GM19328 (cell line): ENCODE measurements around the gene CT47C1.
"Not testable (repeated sequence)": the region's sequence is repeated elsewhere in the genome, so short reads cannot be mapped to it uniquely, and the experiment has no call there.

ENCODE experiments used
- ATAC-seq: cut with Tn5 transposase; IDR thresholded peaks from one replicate; pipeline ENCODE4 v1.9.1; 2021; ENCODE audit warnings: mild to moderate bottlenecking, moderate library complexity; ENCODE audit not compliant: unreplicated experiment

CT47C1 gene

GRCh38 chrX:119072744-119073143, at the start of gene CT47C1:
TSS of gene CT47C1 (plus strand) at chrX:119072993. CDS start at chrX:119073226, 233 bp downstream.
- ATAC-seq = no peak

- ATAC-seq = no peak
These were observed 46.9 kb upstream of the CT47C1 start for GRCh38 chrX:119025900-119026299.

GRCh38 chrX:119026344-119026743, 46.4 kb upstream of the CT47C1 start:
- not testable (repeated sequence) for ATAC-seq

GRCh38 chrX:119027960-119028732, 44.6 kb upstream of the CT47C1 start:
- ATAC-seq = not testable (repeated sequence)

GRCh38 chrX:119028733-119029330, 44.0 kb upstream of the CT47C1 start:
- no peak for ATAC-seq

- ATAC-seq = not testable (repeated sequence)
These were observed 43.1 kb upstream of the CT47C1 start for GRCh38 chrX:119029656-119030055.

- no peak for ATAC-seq
These were observed 41.8 kb upstream of the CT47C1 start for GRCh38 chrX:119030990-119031389.

GRCh38 chrX:119036107-119037029, 36.4 kb upstream of the CT47C1 start:
- no peak for ATAC-seq

- no peak for ATAC-seq
These were observed 32.4 kb upstream of the CT47C1 start for GRCh38 chrX:119040432-119040831.

GRCh38 chrX:119041175-119041574, 31.6 kb upstream of the CT47C1 start:
- ATAC-seq = no peak

GRCh38 chrX:119042040-119042439, 30.8 kb upstream of the CT47C1 start:
- ATAC-seq = no peak

GRCh38 chrX:119042996-119043395, 29.8 kb upstream of the CT47C1 start:
- ATAC-seq = no peak

GRCh38 chrX:119045884-119046283, 26.9 kb upstream of the CT47C1 start:
- no peak for ATAC-seq

- no peak for ATAC-seq
These were observed 17.1 kb upstream of the CT47C1 start for GRCh38 chrX:119055687-119056086.

- ATAC-seq = no peak
These were observed 9.9 kb upstream of the CT47C1 start for GRCh38 chrX:119062750-119063374.

- no peak for ATAC-seq
These were observed 9.4 kb upstream of the CT47C1 start for GRCh38 chrX:119063428-119063827.

GRCh38 chrX:119067023-119067739, 5.6 kb upstream of the CT47C1 start:
- ATAC-seq = no peak

GRCh38 chrX:119069128-119069527, 3.7 kb upstream of the CT47C1 start:
- ATAC-seq = no peak

GRCh38 chrX:119069762-119070161, 3.0 kb upstream of the CT47C1 start:
- ATAC-seq = no peak

GRCh38 chrX:119071381-119071780, 1.4 kb upstream of the CT47C1 start:
- peak; percentile 57 for ATAC-seq
